ELF-1 (cell line): ENCODE data around the gene ACACA.
A peak's percentile ranks its signal among the peaks of the same experiment; 100 is the strongest.

ENCODE experiments used
- DNase-seq: peaks from one replicate; pipeline ENCODE4 v3.0.0-alpha.2; 2016; ENCODE audit warnings: low read depth, low spot score

The ACACA gene

DNA sequence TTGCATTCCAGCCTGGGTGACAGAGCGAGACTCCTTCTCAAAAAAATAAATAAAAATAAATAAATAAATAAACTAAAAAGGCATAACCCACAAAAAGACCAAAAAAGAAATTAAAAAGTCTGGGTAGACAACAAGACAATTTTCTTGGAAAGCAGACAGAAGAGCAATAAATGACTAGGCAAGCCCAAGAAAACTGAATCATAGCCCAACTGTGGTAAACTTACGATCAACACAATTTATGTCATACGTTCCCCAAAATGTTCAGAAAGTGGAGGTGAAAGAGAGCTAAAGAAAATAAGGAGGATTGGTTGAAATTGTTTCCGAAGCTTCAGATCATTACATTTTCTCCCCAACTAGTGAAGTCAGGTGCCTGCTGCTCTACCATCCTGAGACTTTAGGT is 62.1 kb downstream of the ACACA start:
- no peak for DNase-seq

DNA sequence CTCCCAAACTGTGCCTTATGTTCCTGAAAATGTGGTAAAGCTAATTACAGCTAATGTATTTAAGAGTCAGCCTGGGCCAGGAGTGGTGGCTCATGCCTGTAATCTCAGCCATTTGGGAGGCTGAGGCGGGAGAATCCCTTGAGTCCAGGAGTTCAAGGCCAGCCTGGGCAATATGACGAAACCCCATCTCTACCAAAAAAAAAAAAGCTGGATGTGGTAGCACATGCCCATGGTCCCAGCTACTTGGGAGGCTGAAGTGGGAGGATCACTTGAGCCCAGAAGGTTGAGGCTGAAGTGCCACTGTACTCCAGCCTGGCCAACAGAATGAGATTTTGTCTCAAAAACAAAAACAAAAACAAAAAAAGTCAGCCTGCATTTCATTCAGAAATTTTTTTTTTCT is 64.0 kb downstream of the ACACA start:
- DNase-seq = no peak

- DNase-seq = no peak
Observed at GRCh38 chr17:37340804-37341203, 65.8 kb downstream of the ACACA start.

DNA sequence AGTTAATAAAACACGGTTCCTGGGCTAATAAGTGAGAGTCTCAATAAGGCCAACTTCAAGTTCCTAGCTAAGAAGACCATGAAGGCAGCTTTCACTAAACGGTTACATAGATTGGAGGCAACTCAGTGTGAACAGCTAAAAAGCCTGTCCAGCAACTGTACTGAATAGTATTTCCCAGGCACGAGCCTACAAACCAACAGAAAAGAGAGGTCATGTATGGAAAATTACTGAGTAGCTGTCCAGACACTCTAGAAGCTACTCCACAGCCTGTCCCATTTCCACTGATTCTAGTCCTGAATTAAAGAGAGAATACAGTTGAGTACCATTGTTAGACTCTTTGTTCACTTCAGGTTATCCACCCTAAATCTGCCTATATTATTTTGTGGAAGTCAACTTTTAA is 67.3 kb downstream of the ACACA start:
- DNase-seq = no peak

GRCh38 chr17:37338847-37339246 is 67.8 kb downstream of the ACACA start:
- DNase-seq = no peak

DNA sequence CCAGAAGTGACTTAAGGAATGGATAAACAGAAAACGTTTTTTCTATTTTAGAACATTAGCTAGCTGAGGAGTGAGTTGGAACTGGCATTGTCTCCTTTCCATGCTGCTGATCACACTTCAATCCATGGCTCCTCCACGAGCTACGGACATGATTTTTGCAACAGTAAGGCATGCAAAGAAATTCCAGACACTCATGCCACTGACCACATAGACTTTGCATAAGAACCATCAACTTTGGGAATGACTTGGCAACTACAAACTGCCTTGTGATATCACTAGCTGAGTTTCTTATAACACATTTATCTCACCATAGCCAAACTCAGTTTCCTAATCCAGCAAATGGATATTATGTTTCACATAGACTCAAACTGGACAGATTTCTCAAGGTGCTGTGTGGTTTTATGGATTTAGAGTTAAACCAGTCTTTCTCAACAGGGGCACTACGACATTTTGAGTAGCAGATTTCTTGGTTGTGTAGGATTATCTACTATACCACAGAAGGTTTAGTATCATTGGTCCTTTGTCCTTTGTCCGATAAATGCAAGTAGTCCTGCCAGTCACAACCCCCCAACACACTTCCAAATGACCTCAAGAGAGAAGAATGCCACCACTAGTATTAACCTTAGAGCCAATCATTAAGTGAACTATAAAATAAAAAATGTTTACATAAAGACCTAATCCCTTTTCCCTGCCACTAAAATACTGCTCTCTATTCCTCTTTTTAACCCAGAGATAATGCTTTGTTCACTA is 79.1 kb downstream of the ACACA start:
- DNase-seq = no peak

DNA sequence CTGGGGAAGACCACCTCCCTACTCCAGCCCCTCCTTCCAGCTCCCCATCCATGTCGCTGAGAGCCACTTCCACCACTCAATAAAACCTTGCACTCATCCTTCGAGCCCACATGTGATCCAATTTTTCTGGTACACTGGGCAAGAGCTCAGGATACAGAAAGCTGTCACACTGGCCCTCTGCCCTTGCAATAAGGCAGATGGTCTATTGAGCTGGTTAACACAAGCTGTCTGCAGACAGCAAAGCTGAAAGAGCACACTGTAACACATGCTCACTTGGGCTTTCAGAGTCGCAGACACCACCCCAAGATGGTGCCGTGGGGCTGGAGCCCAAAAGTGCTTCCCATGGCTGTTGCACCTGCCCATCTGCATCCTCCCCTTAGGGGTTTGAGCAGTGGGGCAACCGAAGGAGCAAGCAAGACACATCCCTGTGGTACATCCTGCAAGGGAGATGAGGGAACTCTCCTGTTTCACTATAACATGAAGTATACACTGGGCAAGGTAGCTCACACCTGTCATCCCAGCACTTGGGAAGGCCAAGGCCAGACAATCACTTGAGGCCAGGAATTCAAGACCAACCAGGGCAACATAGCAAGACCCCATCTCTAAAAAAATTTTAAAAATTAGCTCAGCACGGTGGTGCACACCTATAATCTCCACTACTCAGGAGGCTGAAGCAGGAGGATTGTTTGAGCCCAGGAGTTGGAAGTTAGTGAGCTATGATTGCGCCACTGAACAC is 83.6 kb downstream of the ACACA start:
- DNase-seq = no peak

- no peak for DNase-seq
Observed at GRCh38 chr17:37322106-37322505, 84.5 kb downstream of the ACACA start.

- no peak for DNase-seq
Observed at GRCh38 chr17:37318931-37319594, 87.6 kb downstream of the ACACA start.

DNA sequence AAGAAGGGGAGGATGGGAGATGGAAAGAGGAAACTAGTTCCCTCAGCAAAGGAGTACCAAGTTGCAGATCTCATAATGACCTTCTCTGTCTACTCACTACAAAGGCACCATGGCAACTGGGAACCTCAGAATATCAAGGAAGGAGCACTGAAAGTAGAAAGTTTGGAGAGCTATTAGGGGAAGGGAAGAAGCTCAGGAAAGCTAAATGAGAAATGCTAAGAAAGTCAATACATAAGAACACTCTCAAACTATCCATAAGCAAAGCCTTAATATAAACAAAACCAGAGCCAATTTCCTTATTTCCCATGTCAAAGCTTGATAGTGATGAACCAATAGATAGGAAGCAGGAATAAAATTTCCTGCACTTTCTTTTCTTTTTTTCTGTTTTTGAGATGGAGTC is 88.8 kb downstream of the ACACA start:
- no peak for DNase-seq

DNA sequence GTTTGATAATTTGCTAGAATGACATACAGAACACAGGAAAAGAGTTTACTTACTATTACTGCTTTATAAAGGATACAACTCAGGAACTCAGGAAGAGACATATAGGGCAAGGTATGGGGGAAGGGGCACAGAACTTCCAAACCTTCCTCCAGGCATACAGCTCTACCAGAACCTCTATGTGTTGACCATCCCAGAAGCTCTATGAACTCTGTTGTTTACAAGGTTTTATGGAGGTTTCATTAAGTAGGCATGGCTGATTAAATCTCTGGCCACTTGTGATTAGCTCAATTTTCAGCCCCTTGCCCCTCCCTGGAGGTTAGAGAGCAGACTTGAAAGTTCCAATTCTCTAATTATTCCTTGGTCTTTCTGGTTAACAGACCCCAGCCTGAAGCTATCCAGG is 91.0 kb downstream of the ACACA start:
- peak; percentile 18 for DNase-seq

DNA sequence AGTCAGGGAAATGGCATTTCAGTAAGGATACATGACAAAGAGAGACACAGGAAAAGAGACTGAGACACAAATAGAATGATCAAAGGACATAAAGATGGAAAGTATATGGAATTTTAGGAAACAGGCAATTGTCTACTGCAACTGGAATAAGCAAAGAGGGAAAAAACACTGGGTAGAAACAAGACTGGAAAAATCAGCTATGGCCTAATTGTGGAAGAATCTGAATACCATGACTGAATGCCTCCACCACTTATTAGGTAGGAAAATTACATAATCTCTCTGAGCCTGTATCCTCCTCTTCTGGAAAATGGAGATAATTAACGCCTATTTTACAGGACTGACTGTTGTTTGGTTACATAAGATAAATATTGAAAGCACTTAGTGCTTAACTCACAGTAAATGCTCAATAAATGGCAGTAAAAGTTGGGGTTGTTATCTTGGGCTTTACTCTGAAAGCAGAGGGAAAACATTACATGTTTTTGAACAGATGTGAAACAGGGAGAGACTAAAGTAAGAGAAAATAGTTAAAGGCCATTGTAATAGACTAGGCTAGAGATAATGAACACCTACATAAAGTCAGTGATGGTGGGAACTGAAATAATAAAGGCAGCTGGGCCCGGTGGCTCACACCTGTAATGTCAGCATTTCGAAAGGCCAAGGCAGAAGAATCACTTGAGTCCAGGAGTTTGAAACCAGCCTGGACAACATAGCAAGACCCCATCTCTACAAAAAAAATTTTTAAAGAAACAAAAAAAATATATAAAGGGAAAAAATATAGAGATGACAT is 94.3 kb downstream of the ACACA start:
- no peak for DNase-seq

DNA sequence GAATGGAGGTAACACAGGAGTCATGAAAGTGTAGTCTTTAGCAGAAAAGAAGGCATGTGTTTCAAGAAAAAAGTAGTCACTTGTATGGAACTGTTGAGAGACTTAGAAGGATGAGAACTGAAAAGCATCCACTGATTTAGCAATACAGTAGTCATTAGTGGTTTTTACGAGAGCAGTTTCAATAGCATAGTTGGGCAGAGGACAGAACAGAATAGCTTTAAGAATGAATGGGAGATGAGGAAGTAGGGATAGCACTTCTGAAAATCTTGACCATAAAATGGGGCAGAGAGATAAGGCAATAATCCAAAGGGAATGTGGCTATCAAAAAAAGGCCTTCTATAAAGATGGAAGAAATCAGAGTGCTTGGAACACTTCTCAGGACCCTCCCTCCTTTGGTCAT is 95.7 kb downstream of the ACACA start:
- no peak for DNase-seq

GRCh38 chr17:37309051-37309450 is 97.6 kb downstream of the ACACA start:
- DNase-seq = no peak

DNA sequence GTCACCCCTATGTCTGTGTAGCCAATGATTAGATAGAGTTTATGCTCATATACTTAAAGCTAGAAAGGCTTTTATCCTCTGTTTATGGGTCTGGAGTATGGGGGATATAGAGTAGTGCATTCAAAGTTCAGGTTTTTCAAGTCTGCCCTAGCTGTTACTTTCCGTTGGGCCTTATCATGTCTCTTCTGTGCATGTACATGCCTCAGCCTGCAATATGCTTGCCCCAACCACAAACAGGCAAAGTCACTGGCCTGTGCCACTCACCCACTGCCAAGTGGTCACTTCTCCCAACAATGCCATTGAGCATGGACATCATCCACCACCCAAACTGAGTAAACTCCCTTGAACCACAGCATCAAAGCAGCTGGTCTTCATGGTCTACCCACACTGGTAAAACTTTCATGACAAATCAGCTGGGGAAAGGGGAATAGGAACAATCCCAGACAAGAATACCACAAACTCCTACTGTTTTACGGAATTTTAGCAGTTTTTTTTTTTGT is 101.2 kb downstream of the ACACA start:
- no peak for DNase-seq

- no peak for DNase-seq
Observed at GRCh38 chr17:37301288-37301687, 105.3 kb downstream of the ACACA start.

- DNase-seq = no peak
Observed at GRCh38 chr17:37300683-37301082, 106.0 kb downstream of the ACACA start.

GRCh38 chr17:37299257-37299980 is 107.2 kb downstream of the ACACA start:
- DNase-seq = peak; percentile 24

GRCh38 chr17:37295888-37296287 is 110.7 kb downstream of the ACACA start:
- DNase-seq = no peak

DNA sequence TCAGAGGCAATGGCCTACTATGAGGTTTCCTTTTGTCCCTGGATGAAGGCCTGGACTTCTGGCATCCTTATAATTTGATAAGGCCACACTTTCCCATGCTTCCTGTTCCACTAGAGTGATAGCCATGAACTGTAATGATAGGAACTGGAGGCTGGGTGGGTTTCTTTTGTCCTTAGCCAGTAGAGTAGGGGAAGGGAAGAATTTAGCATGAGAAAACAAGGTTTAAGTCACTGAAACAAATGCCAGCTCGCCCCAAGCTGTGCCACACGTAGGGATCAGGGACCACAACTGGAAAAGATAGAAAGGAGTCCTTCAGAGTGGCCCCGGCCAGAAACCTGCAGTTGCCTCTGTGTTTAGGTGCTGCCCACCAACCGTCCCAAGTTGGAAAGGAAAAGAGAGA is 111.7 kb downstream of the ACACA start:
- DNase-seq = no peak

- no peak for DNase-seq
Observed at GRCh38 chr17:37293770-37294169, 112.9 kb downstream of the ACACA start.
